Measurements from ENCODE around the gene RBFOX2. TPM values are rescaled to one million over a fixed set of nuclear protein-coding genes. Genes with fewer than 3 reads are reported as not detected.

The RBFOX2 gene
- total RNA-seq, 1 experiment from 2014 or later = 61.5 TPM

- no peak for DNase-seq (ENCODE audit: low read depth)
- in situ Hi-C loops (cut with HindIII; ENCODE audit: low pct_unique_long_range_greater_than_20kb, low sequenced_read_pairs) = no loop called here
These were observed 67.8 kb downstream of the RBFOX2 start for GRCh38 chr22:35960854-35961253.

DNA sequence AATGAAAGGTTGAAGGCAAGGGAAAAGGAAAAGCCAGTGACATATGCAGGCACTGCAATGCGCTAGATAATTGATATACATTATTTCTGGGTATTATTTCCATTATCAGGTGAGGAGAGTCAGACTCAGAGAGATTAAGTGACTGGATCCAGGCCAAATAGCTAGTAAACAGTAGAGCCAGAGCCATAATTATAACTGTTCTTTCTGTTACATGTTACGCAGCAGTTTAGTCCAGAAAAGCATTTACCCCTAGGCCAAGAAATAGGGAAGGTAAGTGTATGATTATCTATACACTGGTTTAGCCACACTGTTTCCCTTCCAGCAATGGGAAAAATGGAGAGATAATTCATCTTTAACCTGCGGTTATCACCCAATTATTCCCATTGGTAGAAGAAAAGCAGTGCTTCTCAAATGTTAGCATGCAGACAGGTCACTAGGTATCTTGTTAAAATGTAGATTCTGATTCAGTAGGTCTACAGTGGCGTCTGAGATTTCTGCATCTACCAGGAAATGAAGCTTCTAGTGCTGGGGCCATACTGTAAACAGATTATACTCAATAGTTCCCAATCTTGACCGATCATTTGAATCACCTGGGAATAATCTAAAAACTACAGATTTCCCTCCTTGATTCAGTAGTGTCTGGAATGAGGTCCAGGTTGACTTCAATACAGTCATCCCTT is 69.4 kb downstream of the RBFOX2 start:
- in situ Hi-C loops (cut with HindIII; ENCODE audit: low pct_unique_long_range_greater_than_20kb, low sequenced_read_pairs) = no loop called here
- DNase-seq (ENCODE audit: low read depth) = no peak

- no peak for DNase-seq (ENCODE audit: low read depth)
- in situ Hi-C loops (cut with HindIII; ENCODE audit: low pct_unique_long_range_greater_than_20kb, low sequenced_read_pairs) = no loop called here
These were observed 70.3 kb downstream of the RBFOX2 start for GRCh38 chr22:35958334-35958733.

- no peak for DNase-seq (ENCODE audit: low read depth)
- in situ Hi-C loops (cut with HindIII; ENCODE audit: low pct_unique_long_range_greater_than_20kb, low sequenced_read_pairs) = no loop called here
These were observed 71.0 kb downstream of the RBFOX2 start for GRCh38 chr22:35957589-35957988.

- in situ Hi-C loops (cut with HindIII; ENCODE audit: low pct_unique_long_range_greater_than_20kb, low sequenced_read_pairs) = no loop called here
- no peak for DNase-seq (ENCODE audit: low read depth)
These were observed 71.8 kb downstream of the RBFOX2 start for GRCh38 chr22:35956850-35957249.

DNA sequence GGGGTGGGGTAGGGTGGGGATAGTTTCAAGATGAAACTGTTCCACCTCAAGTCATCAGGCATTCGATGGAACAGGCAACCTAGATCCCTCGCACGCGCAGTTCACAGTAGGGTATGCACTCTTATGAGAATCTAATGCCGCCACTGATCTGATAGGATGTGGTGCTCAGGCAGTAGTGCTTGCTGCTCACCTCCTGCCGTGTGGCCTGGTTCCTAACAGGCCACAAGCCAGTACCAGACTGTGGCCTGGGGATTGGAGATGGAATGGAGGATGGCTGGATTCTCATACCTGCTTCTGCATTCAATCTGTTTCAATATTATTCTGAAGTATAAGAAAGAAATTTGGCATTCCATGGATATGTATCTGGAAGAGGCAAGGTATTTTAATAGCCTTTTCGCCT is 73.1 kb downstream of the RBFOX2 start:
- DNase-seq (ENCODE audit: low read depth) = no peak
- in situ Hi-C loops (cut with HindIII; ENCODE audit: low pct_unique_long_range_greater_than_20kb, low sequenced_read_pairs) = no loop called here

DNA sequence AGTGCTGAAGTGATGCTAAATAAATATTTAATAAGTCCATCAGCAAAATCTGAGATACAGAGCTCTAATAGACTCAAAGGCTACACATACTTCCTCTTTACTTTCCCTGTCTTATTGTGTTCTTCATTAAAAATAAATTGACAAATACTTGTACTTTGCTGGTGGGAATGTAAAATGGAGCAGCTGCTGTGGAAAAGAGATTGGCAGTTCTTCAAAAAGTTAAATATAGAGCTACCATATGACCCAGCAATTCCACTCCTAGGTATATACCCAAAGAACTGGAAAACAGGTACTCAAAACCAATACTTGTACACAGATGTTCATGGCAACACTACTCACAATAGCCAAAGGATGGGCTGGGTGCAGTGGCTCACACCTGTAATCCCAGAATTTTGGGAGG is 76.0 kb downstream of the RBFOX2 start:
- DNase-seq (ENCODE audit: low read depth) = no peak
- in situ Hi-C loops (cut with HindIII; ENCODE audit: low pct_unique_long_range_greater_than_20kb, low sequenced_read_pairs) = no loop called here

- DNase-seq (ENCODE audit: low read depth) = no peak
- in situ Hi-C loops (cut with HindIII; ENCODE audit: low pct_unique_long_range_greater_than_20kb, low sequenced_read_pairs) = no loop called here
These were observed 78.4 kb downstream of the RBFOX2 start for GRCh38 chr22:35950262-35950661.

- in situ Hi-C loops (cut with HindIII; ENCODE audit: low pct_unique_long_range_greater_than_20kb, low sequenced_read_pairs) = no loop called here
- no peak for DNase-seq (ENCODE audit: low read depth)
These were observed 79.4 kb downstream of the RBFOX2 start for GRCh38 chr22:35949243-35949642.

DNA sequence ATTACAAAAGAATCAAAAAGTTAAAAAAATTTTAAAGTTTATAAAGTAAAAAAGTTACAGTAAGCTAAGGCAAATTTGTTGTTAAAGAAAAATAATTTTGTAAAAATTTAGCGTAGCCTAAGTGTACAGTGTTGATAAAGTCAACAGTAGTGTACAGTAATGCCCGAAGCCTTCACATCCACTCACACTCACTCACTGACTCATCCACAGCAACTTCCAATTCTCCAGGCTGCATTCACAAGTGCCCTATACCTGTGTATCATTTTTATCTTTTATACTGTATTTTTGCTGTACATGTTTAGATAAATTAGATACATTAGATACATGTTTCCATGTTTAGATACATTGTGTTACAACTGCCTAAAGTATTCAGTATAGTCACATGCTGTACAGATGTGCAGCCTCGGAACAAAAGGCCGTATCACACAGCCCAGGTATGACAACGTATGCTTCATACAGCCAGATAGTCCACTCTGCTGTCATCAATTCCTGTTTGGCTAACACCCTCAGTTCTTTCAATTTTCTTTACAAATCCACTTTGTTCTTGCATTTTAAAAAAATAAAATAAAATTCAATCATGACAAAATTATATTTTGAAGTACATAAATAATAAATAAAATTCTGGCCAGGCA is 80.7 kb downstream of the RBFOX2 start:
- in situ Hi-C loops (cut with HindIII; ENCODE audit: low pct_unique_long_range_greater_than_20kb, low sequenced_read_pairs) = no loop called here
- no peak for DNase-seq (ENCODE audit: low read depth)

DNA sequence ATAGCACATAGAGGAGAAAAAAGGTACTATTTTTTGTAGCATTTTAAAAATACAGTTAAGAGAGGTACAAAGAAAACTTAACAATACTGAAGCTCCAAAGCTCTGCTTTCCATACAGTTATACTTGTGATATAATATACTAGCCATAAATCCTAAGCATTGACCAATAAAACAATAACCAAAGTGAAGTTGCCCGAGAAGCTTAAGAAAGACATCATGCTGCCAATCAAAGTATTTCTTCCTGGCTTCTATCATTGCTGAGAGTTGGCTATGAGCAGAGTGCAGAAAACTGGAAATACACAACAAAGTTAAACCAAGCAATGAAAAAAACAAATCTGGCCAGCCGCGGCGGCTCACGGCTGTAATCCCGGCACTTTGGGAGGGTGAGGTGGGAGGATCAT is 84.2 kb downstream of the RBFOX2 start:
- in situ Hi-C loops (cut with HindIII; ENCODE audit: low pct_unique_long_range_greater_than_20kb, low sequenced_read_pairs) = no loop called here
- DNase-seq (ENCODE audit: low read depth) = no peak

GRCh38 chr22:35940166-35940565 is 88.5 kb downstream of the RBFOX2 start:
- no peak for DNase-seq (ENCODE audit: low read depth)
- in situ Hi-C loops (cut with HindIII; ENCODE audit: low pct_unique_long_range_greater_than_20kb, low sequenced_read_pairs) = no loop called here

DNA sequence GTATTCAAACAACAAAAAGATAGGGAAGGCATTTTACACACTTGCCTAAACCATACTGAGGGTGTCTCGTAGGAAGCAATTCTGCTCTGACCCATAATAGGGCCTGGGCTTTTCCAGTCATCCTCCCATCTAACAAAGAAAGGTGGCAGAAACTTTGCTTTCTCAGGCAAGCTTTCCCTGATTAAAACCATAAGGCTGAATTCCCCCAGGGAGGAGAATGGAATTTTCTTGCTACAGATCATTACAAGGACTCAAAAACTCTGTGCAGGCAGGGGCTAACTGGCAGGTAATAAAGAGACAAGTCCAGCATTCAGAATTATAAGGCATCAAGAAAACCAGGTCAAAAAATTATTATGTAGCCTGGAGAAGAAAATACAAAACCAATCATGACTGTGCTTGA is 90.4 kb downstream of the RBFOX2 start:
- in situ Hi-C loops (cut with HindIII; ENCODE audit: low pct_unique_long_range_greater_than_20kb, low sequenced_read_pairs) = no loop called here
- DNase-seq (ENCODE audit: low read depth) = no peak

GRCh38 chr22:35930933-35931332 is 97.7 kb downstream of the RBFOX2 start:
- DNase-seq (ENCODE audit: low read depth) = peak; percentile 58
- in situ Hi-C loops (cut with HindIII; ENCODE audit: low pct_unique_long_range_greater_than_20kb, low sequenced_read_pairs) = no loop called here

DNA sequence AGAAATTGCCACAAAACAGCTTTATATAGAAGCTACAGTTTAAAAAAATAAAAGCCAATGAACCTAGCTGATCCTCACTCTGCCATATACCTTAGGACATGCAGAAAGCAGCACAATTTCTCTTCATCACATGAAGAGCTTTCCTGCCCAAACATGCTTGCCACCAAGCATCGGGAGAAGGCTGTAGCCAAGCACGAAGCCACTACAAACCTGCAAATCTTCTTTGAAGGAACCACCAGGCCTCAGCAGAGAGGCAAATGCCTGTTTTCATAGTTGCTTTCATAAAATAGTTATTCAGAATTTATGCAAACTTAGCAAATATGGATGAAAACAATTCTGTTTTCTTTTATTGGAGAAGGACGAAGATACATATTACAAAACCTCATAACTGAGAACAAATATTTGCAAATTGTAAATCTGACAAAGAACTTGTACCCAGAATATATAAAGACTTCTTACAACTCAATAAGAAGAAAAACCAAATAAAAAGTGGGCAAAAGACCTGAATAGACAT is 100.3 kb downstream of the RBFOX2 start:
- no peak for DNase-seq (ENCODE audit: low read depth)
- in situ Hi-C loops (cut with HindIII; ENCODE audit: low pct_unique_long_range_greater_than_20kb, low sequenced_read_pairs) = no loop called here

DNA sequence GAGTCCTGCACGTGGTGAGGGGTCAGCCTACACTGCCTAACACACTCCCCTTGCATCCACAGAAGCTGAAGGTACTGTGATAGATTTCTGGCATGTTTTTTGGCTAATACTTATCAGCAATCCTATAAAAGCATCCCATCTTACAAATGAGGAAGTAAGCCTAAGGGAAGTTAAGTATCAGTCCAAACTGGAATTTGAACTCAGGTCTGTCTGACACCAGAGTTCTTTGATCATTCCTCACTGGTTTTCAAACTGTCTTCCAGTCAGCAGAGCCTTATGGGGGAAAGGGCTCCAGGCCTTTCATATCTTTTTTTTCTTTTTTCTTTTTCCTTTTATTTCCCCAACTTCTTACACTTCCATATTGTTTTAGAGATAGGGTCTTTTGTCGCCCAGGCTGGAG is 105.6 kb downstream of the RBFOX2 start:
- no peak for DNase-seq (ENCODE audit: low read depth)
- in situ Hi-C loops (cut with HindIII; ENCODE audit: low pct_unique_long_range_greater_than_20kb, low sequenced_read_pairs) = no loop called here

DNA sequence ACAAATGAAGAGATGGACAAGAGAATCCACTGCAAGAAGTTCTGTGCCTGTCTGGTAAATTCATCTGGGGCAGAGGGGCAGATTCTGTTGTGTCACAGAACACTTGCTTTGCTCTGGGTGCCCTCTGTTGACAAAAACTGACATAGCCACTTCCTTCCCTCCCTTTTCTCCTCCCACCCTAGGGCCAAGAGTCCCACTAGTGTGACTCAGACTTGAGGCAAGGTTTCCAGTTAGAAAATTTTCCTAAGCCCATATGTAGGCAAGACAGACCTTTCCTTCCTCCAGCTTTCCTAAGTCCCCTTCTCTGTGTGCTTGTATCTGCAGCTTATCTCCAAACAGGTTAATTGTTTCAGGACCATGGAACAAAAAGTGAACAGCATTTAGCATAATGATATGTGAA is 106.8 kb downstream of the RBFOX2 start:
- peak; percentile 89 for DNase-seq (ENCODE audit: low read depth)
- in situ Hi-C loops (cut with HindIII; ENCODE audit: low pct_unique_long_range_greater_than_20kb, low sequenced_read_pairs) = no loop called here

GRCh38 chr22:35921044-35921443 is 107.6 kb downstream of the RBFOX2 start:
- in situ Hi-C loops (cut with HindIII; ENCODE audit: low pct_unique_long_range_greater_than_20kb, low sequenced_read_pairs) = no loop called here
- no peak for DNase-seq (ENCODE audit: low read depth)

DNA sequence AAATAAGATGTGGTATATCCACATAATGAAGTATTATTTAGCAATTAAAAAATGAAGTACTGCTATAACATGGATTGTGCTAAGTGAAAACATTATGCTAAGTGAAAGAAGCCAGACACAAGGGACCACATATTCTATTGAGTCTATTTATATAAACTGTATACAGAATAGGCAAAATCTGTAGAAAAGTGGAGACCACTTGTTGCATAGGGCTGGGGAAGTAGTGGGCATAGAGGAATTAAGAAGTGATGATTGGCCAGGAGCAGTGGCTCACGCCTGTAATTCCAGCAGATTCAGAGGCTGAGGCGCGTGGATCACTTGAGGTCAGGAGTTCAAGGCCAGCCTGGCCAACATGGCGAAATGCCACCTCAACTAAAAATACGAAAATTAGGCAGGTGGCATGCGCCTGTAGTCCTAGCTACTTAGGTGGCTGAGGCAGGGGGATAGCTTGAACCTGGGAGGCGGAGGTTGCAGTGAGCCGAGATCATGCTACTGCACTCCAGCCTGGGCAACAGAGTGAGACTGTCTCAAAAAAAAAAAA is 109.6 kb downstream of the RBFOX2 start:
- DNase-seq (ENCODE audit: low read depth) = no peak
- in situ Hi-C loops (cut with HindIII; ENCODE audit: low pct_unique_long_range_greater_than_20kb, low sequenced_read_pairs) = no loop called here

- in situ Hi-C loops (cut with HindIII; ENCODE audit: low pct_unique_long_range_greater_than_20kb, low sequenced_read_pairs) = no loop called here
- no peak for DNase-seq (ENCODE audit: low read depth)
These were observed 110.2 kb downstream of the RBFOX2 start for GRCh38 chr22:35918456-35918855.

Data from Caki2 (cell line).